SK-N-MC (cell line): Measurements from ENCODE around the gene ELF5.

ENCODE experiments used
- EZH2 ChIP-seq: fragments of 200-600 bp; sonication (generic); IDR thresholded peaks from one replicate; pipeline ENCODE4 v1.6.1; 2017; ENCODE audit warnings: antibody characterized with exemption
- POLR2AphosphoS5 ChIP-seq: IDR thresholded peaks from 2 replicates; pipeline ENCODE4 v1.6.1; 2012; ENCODE audit warnings: mild to moderate bottlenecking, low read depth, low read length, borderline replicate concordance

DNA sequence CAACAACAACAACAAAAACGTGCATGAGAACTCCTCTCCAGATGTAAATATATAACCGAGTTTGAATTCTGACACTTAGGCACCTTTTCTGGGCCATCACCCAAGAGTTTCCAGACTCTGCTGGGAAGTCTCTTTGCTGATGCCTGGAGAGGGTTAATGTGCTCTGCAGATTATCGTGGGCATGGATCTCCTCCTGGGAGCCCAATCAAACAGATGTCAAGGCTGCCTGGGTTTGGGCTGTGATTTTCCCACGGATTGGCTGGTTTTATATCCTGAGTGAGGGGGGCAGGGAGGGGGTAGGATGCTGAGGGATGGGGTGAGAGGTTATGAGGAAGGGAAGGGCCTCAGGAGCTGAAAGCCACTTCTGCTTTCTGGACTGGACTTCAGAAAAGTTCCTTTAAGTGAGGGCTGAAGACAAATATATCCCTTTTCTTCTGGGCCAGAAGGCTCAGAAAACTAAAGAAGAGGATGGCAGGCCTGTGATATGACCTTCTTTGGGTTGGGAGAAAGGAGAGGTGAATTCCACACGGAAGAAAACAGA lies 4.2 kb downstream of the ELF5 start:
- TF ChIP-seq POLR2AphosphoS5: no peak
- TF ChIP-seq EZH2: no peak
